DOHH2 (cell line): ENCODE measurements around the gene UHRF2.

Source experiments
- H3F3A ChIP-seq: fragments of 200-600 bp; sonication (generic), shearing (Covaris generic); 2 replicates; pipeline ENCODE4 v1.6.0; 2016; ENCODE audit warnings: antibody characterized with exemption, mild to moderate bottlenecking; ENCODE audit not compliant: control insufficient read depth, insufficient read depth
- H3K27ac ChIP-seq: fragments of 200-600 bp; sonication (generic); 2 replicates; pipeline ENCODE4 v1.5.1; 2014; ENCODE audit warnings: low read depth, mild to moderate bottlenecking, low read length, moderate library complexity
- H3K27me3 ChIP-seq: fragments of 200-600 bp; sonication (generic); 2 replicates; pipeline ENCODE4 v1.6.1; 2014; ENCODE audit warnings: mild to moderate bottlenecking, low read length, mixed read lengths; ENCODE audit not compliant: control insufficient read depth
- H3K36me3 ChIP-seq: fragments of 200-600 bp; sonication (generic); 2 replicates; pipeline ENCODE4 v1.6.1; 2014; ENCODE audit warnings: mild to moderate bottlenecking, low read length, moderate library complexity, mixed read lengths; ENCODE audit not compliant: control insufficient read depth
- H3K4me1 ChIP-seq: fragments of 200-600 bp; sonication (generic); 2 replicates; pipeline ENCODE4 v1.6.1; 2014; ENCODE audit warnings: mild to moderate bottlenecking, low read length, mixed read lengths; ENCODE audit not compliant: control insufficient read depth
- H3K4me2 ChIP-seq: fragments of 200-600 bp; sonication (generic); 2 replicates; pipeline ENCODE4 v1.6.0; 2014; ENCODE audit warnings: mild to moderate bottlenecking, low read length, moderate library complexity
- H3K4me3 ChIP-seq: fragments of 200-600 bp; sonication (generic); 2 replicates; pipeline ENCODE4 v1.5.1; 2014; ENCODE audit warnings: mild to moderate bottlenecking, low read length, mixed read lengths
- H3K79me2 ChIP-seq: fragments of 200-600 bp; sonication (generic); 2 replicates; pipeline ENCODE4 v1.6.1; 2014; ENCODE audit warnings: mild to moderate bottlenecking, low read length, mixed read lengths; ENCODE audit not compliant: control insufficient read depth
- H3K9me2 ChIP-seq: fragments of 200-600 bp; sonication (generic); replicated peaks from 2 replicates; pipeline ENCODE4 v1.6.1; 2014; ENCODE audit warnings: mild to moderate bottlenecking, low read length, mixed read lengths; ENCODE audit not compliant: control insufficient read depth
- H3K9me3 ChIP-seq: fragments of 200-600 bp; sonication (generic); 2 replicates; pipeline ENCODE4 v1.6.1; 2014; ENCODE audit warnings: antibody characterized with exemption, low read length, mixed read lengths; ENCODE audit not compliant: control insufficient read depth, insufficient read depth
- H4K20me1 ChIP-seq: fragments of 200-600 bp; sonication (generic); 2 replicates; pipeline ENCODE4 v1.6.0; 2014; ENCODE audit warnings: low read depth, mild to moderate bottlenecking, antibody characterized with exemption, low read length, moderate library complexity; ENCODE audit not compliant: control insufficient read depth, insufficient read depth
- CTCF ChIP-seq: fragments of 200-600 bp; sonication (generic); IDR thresholded peaks from one replicate; pipeline ENCODE4 v1.5.1; 2014; ENCODE audit warnings: antibody characterized with exemption, mild to moderate bottlenecking, low read depth, low read length; ENCODE audit not compliant: poor library complexity, severe bottlenecking
- EZH2phosphoT487 ChIP-seq: fragments of 200-600 bp; sonication (generic); IDR thresholded peaks from 2 replicates; pipeline ENCODE4 v1.6.1; 2017; ENCODE audit warnings: borderline replicate concordance, mild to moderate bottlenecking, antibody characterized with exemption, low read length, moderate library complexity, mixed read lengths

UHRF2 gene

GRCh38 chr9:6490863-6491262, 77.9 kb downstream of the UHRF2 start:
- peaks cover 7% of the 10 kb centered on the region; the same call in 1 of the 2 replicates for H3F3A ChIP-seq
- H3K79me2 ChIP-seq, result peaks cover 30% of the 10 kb centered on the region
- no peaks in the 10 kb centered on the region for H3K27me3 ChIP-seq
- no peaks in the 10 kb centered on the region for H3K9me3 ChIP-seq
- no peak overlapping the region for H3K27ac ChIP-seq
- no peak overlapping the region for H3K4me3 ChIP-seq
- H3K4me2 ChIP-seq, result no peak overlapping the region
- no peaks in the 10 kb centered on the region for H3K9me2 ChIP-seq
- TF ChIP-seq EZH2phosphoT487 (no peak), CTCF (no peak)
- peaks cover 92% of the 10 kb centered on the region for H3K36me3 ChIP-seq
- peaks cover 13% of the 10 kb centered on the region; the same call in 1 of the 2 replicates for H4K20me1 ChIP-seq
- no peaks in the 10 kb centered on the region for H3K4me1 ChIP-seq

- Histone ChIP-seq H3K4me2 (no peak overlapping the region), H3F3A (peaks cover 3% of the 10 kb centered on the region; the same call in 1 of the 2 replicates), H3K9me2 (no peaks in the 10 kb centered on the region), H3K9me3 (no peaks in the 10 kb centered on the region), H3K4me3 (no peak overlapping the region), H3K36me3 (peaks cover 90% of the 10 kb centered on the region), H3K79me2 (peaks cover 16% of the 10 kb centered on the region), H3K27me3 (no peaks in the 10 kb centered on the region), H4K20me1 (0 out of 2 replicates have a peak, but pooled peaks cover 8% of the 10 kb centered on the region), H3K4me1 (no peaks in the 10 kb centered on the region), H3K27ac (no peak overlapping the region)
- TF ChIP-seq EZH2phosphoT487, result no peak
- TF ChIP-seq CTCF, result no peak
These were observed 82.5 kb downstream of the UHRF2 start for GRCh38 chr9:6495466-6495865.

GRCh38 chr9:6498982-6499381, 86.0 kb downstream of the UHRF2 start:
- Histone ChIP-seq H3K36me3 (peaks cover 87% of the 10 kb centered on the region), H3K4me2 (no peak overlapping the region), H3K27ac (no peak overlapping the region)

More at GRCh38 chr9:6498982-6499381, 86.0 kb downstream of the UHRF2 start:
- peaks cover 3% of the 10 kb centered on the region; the same call in 1 of the 2 replicates for H3F3A ChIP-seq
- no peaks in the 10 kb centered on the region for H3K4me1 ChIP-seq
- no peak overlapping the region for H3K4me3 ChIP-seq
- no peaks in the 10 kb centered on the region for H3K79me2 ChIP-seq
- H4K20me1 ChIP-seq, result no peaks in the 10 kb centered on the region
- no peak for TF ChIP-seq EZH2phosphoT487
- no peak for TF ChIP-seq CTCF
- H3K9me3 ChIP-seq, result no peaks in the 10 kb centered on the region
- H3K9me2 ChIP-seq, result no peaks in the 10 kb centered on the region
- no peaks in the 10 kb centered on the region for H3K27me3 ChIP-seq
